Measurements from ENCODE around the gene ZNF281.
A peak's percentile ranks its signal among the peaks of the same experiment; 100 is the strongest.

The ZNF281 gene

GRCh38 chr1:200384818-200385390 is 24.9 kb downstream of the ZNF281 start:
- no peak for DNase-seq

GRCh38 chr1:200381256-200381984 is 28.4 kb downstream of the ZNF281 start:
- DNase-seq = no peak

GRCh38 chr1:200380589-200381021 is 29.2 kb downstream of the ZNF281 start:
- DNase-seq = no peak

- no peak for DNase-seq
These were observed 29.8 kb downstream of the ZNF281 start for GRCh38 chr1:200379940-200380588.

- no peak for DNase-seq
These were observed 30.4 kb downstream of the ZNF281 start for GRCh38 chr1:200379432-200379757.

- DNase-seq = no peak
These were observed 31.7 kb downstream of the ZNF281 start for GRCh38 chr1:200378096-200378495.

- no peak for DNase-seq
These were observed 33.3 kb downstream of the ZNF281 start for GRCh38 chr1:200376528-200376927.

GRCh38 chr1:200374569-200375295 is 35.1 kb downstream of the ZNF281 start:
- DNase-seq = no peak

- DNase-seq = no peak
These were observed 36.0 kb downstream of the ZNF281 start for GRCh38 chr1:200373811-200374231.

GRCh38 chr1:200372885-200373181 is 37.0 kb downstream of the ZNF281 start:
- no peak for DNase-seq

GRCh38 chr1:200372095-200372884 is 37.5 kb downstream of the ZNF281 start:
- DNase-seq = no peak

- no peak for DNase-seq
These were observed 40.1 kb downstream of the ZNF281 start for GRCh38 chr1:200369706-200370105.

- DNase-seq = no peak
These were observed 40.7 kb downstream of the ZNF281 start for GRCh38 chr1:200369131-200369530.

- no peak for DNase-seq
These were observed 41.3 kb downstream of the ZNF281 start for GRCh38 chr1:200368556-200368955.

GRCh38 chr1:200367841-200368534 is 41.8 kb downstream of the ZNF281 start:
- DNase-seq = no peak

GRCh38 chr1:200366577-200367253 is 43.1 kb downstream of the ZNF281 start:
- DNase-seq = peak; percentile 43

GRCh38 chr1:200365897-200366426 is 43.9 kb downstream of the ZNF281 start:
- DNase-seq = no peak

- no peak for DNase-seq
These were observed 45.0 kb downstream of the ZNF281 start for GRCh38 chr1:200364831-200365230.

GRCh38 chr1:200364091-200364759 is 45.6 kb downstream of the ZNF281 start:
- peak; percentile 38 for DNase-seq

- DNase-seq = no peak
These were observed 46.4 kb downstream of the ZNF281 start for GRCh38 chr1:200363264-200363933.
